ENCODE measurements around the gene LGALS3. TPM values are rescaled to one million over a fixed set of nuclear protein-coding genes. Genes with fewer than 3 reads are reported as not detected.

LGALS3 gene
- total and polyA plus RNA-seq, 12 donors: 119 to 308 (median 198) TPM

- no peaks in the 10 kb centered on the region for H3K27me3 ChIP-seq
- H3K27ac ChIP-seq: peak overlapping the region in 9 of 10 donors; percentile 3 to 92 (median 58)
- H3K4me1 ChIP-seq: peaks cover 9 to 85% (median 44%) of the 10 kb centered on the region in 9 donors
- ATAC-seq (no peak), DNase-seq (no peak)
- TF ChIP-seq CTCF (IDR thresholded peaks at IDR 0.05): no peak
- no peaks in the 10 kb centered on the region for H3K9me3 ChIP-seq
- 59 to 79% methylated on average over 8 of the region's 8 CpGs for WGBS, 2 donors
- H3K4me3 ChIP-seq: no peak overlapping the region
- intact Hi-C loops (cut with DNase I): loop anchor here in 1 of 10 donors (5.0 kb wide), 1 partner anchor 33 kb away; no protein-coding TSS in a partner anchor
- no peaks in the 10 kb centered on the region for H3K36me3 ChIP-seq
Measured at GRCh38 chr14:55124774-55125386, 4.2 kb upstream of the LGALS3 start.

- ATAC-seq (no peak), DNase-seq (no peak)
- no peak overlapping the region for H3K4me3 ChIP-seq
- peak overlapping the region in 9 of 10 donors; percentile 4 to 83 (median 49) for H3K27ac ChIP-seq
- intact Hi-C loops (cut with DNase I): loop anchor here in 1 of 10 donors (5.0 kb wide), 1 partner anchor 33 kb away; no protein-coding TSS in a partner anchor
- no peak for TF ChIP-seq CTCF (IDR thresholded peaks at IDR 0.05)
- H3K9me3 ChIP-seq: no peaks in the 10 kb centered on the region
- no peaks in the 10 kb centered on the region for H3K36me3 ChIP-seq
- H3K4me1 ChIP-seq: peaks cover 9 to 85% (median 40%) of the 10 kb centered on the region in 9 donors
- WGBS, 2 donors: 88 to 99% methylated on average over 3 of the region's 3 CpGs
- no peaks in the 10 kb centered on the region for H3K27me3 ChIP-seq
Measured at GRCh38 chr14:55125403-55125802, 3.6 kb upstream of the LGALS3 start.

GRCh38 chr14:55126034-55126433 is 3.0 kb upstream of the LGALS3 start:
- DNase-seq (peak in 1 of 2 donors; percentile 18), ATAC-seq (peak in 1 of 8 donors; percentile 31)
- no peak for TF ChIP-seq CTCF (IDR thresholded peaks at IDR 0.05)
- Histone ChIP-seq H3K4me1 (peaks cover 9 to 85% (median 39%) of the 10 kb centered on the region in 9 donors), H3K36me3 (no peaks in the 10 kb centered on the region), H3K4me3 (no peak overlapping the region), H3K9me3 (no peaks in the 10 kb centered on the region), H3K27ac (peak overlapping the region in 9 of 10 donors; percentile 4 to 83 (median 49)), H3K27me3 (no peaks in the 10 kb centered on the region)
- 40 to 66% methylated on average over 3 of the region's 3 CpGs for WGBS, 2 donors
- intact Hi-C loops (cut with DNase I): loop anchor here in 1 of 10 donors (5.0 kb wide), 1 partner anchor 34 kb away; no protein-coding TSS in a partner anchor

DNA sequence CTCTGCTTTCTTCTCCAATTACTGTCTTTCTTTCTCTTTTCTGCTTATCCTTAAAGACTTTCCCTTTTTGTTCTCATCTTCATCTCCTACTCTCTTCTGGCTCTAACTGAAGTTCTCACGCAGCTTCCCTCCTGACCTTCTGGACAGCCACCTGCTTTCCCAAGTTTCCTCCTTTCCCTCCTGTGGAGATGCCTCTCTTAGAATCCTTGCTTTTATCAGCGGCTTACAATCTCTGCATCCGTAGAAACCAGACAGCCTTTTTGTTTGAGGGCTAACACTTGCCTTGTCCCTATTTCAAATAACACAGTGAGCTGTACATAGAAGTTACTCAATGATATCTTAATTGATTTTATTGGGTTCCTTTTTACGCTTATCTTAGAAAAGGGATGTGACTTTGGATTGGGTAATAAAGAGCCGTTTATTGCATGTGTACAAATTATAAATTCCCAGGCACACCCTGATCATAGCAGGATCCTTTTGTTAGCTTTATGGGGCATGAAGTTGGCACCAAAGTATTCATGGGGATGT is 2.1 kb upstream of the LGALS3 start:
- intact Hi-C loops (cut with DNase I): loop anchor here in 1 of 10 donors (5.0 kb wide), 1 partner anchor 35 kb away; no protein-coding TSS in a partner anchor
- peak overlapping the region in 3 of 10 donors; percentile 49 to 83 (median 63) for H3K27ac ChIP-seq
- no peaks in the 10 kb centered on the region for H3K36me3 ChIP-seq
- ATAC-seq (no peak), DNase-seq (no peak)
- no peak overlapping the region for H3K4me3 ChIP-seq
- no peak for TF ChIP-seq CTCF (IDR thresholded peaks at IDR 0.05)
- 78 to 80% methylated on average over 5 of the region's 5 CpGs for WGBS, 2 donors
- no peaks in the 10 kb centered on the region for H3K9me3 ChIP-seq
- H3K27me3 ChIP-seq: no peaks in the 10 kb centered on the region
- H3K4me1 ChIP-seq: peaks cover 9 to 85% (median 42%) of the 10 kb centered on the region in 9 donors

Data from heart right ventricle (tissue), 16 donors.